Epithelial cell of proximal tubule (primary cell): ENCODE measurements around the gene SSBP2. TPM values are rescaled to one million over a fixed set of nuclear protein-coding genes. Genes with fewer than 3 reads are reported as not detected.
A peak's percentile ranks its signal among the peaks of the same experiment; 100 is the strongest.
"Not testable (repeated sequence)": the region's sequence is repeated elsewhere in the genome, so short reads cannot be mapped to it uniquely, and the experiment has no call there.

Experiments
- DNase-seq: peaks from one replicate; pipeline ENCODE4 v3.0.0-alpha.2; 2011; ENCODE audit warnings: low read depth
- H3K4me3 ChIP-seq: 2 replicates; pipeline ENCODE4 v1.5.1; 2011; ENCODE audit warnings: low read depth, mild to moderate bottlenecking, low read length
- total RNA-seq: library from RNA; depleted of rRNA; stranded (reverse); fragments of >200 nt; gene quantifications from 2 replicates; pipeline ENCODE4 v1.2.3, GENCODE V29; 2015
- TF ChIP-seq, protein P1 (sequence below): conservative IDR thresholded peaks from 2 replicates; pipeline ENCODE4 v1.5.1; 2012; ENCODE audit warnings: low read depth, mild to moderate bottlenecking, low read length

Gene SSBP2
- total RNA-seq, 1 donor from 2014 or later: 3.9 TPM

DNA sequence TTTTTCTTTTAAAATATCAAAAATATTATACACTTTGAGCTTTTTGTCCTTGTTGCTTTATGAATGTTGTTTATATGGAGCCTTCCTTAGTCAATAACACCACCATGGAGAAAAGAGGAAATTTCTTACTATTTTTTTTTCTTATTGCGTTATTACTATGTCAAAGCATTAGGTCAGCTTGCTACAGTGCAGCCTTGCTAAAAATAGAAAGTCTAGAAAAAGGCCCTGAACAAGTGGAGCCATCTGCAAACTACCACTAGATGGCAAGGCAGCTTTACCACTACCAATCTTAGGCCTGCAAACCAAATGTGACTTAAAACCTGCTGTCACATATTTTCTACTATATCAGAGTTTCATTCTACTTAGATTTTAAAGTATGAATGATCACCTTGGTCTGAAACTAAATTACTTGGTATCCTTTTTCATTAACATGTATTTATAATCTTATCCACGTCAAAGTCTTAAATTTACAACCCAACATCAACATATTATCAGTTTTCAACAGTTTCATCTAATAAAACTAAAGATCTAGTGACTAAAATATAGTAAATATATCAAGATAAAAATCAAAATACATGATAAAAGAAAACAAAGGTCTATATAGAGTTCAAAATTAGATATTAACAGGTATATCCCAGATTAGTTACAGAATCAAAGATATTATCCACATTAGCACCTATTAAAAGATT is 243.9 kb downstream of the SSBP2 start:
- DNase-seq: peak; percentile 57
- TF ChIP-seq, protein P1, sequence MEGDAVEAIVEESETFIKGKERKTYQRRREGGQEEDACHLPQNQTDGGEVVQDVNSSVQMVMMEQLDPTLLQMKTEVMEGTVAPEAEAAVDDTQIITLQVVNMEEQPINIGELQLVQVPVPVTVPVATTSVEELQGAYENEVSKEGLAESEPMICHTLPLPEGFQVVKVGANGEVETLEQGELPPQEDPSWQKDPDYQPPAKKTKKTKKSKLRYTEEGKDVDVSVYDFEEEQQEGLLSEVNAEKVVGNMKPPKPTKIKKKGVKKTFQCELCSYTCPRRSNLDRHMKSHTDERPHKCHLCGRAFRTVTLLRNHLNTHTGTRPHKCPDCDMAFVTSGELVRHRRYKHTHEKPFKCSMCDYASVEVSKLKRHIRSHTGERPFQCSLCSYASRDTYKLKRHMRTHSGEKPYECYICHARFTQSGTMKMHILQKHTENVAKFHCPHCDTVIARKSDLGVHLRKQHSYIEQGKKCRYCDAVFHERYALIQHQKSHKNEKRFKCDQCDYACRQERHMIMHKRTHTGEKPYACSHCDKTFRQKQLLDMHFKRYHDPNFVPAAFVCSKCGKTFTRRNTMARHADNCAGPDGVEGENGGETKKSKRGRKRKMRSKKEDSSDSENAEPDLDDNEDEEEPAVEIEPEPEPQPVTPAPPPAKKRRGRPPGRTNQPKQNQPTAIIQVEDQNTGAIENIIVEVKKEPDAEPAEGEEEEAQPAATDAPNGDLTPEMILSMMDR: peak; percentile 98
- H3K4me3 ChIP-seq: no peak overlapping the region

DNA sequence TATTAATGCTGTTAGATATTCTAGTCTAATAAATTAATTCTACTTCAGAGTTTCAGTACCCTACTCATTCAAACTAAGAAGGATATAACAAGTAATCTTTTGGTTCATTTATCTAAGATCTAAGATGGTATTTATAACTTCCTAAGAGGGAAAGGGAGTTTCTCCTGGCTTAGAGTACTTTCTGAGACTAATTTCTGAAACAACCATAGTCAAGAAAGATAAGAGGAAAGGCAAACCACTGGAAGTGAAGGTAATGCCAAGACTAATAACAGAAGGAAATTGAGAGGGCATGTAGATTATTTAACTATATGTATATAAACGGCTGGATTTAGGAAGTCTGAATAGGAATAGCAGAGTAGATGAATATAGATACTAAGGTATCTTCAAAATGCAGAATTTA is 244.5 kb downstream of the SSBP2 start:
- no peak for DNase-seq
- TF ChIP-seq, protein P1: no peak

DNA sequence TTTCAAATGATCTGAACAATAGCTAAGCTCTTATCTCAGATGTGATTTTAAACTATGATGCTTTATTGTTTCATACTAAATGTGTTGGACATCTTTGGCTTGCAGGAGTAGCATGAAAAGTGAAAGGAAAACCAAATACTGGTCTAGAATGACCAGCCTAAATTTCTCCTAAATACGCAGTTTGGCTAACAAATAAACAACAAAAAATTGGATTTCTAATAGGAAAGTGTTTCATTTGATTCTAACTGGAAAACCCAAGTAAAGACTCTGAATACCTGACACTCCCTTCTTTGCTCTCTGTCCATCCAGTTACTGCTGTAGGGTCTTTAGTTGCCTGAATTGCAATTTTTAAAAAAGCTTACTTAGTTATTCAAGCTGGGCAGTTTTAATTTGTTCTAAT is 245.2 kb downstream of the SSBP2 start:
- H3K4me3 ChIP-seq: no peak overlapping the region
- TF ChIP-seq, protein P1: no peak
- DNase-seq: no peak

More for the DNA sequence above, 244.5 kb downstream of the SSBP2 start:
- H3K4me3 ChIP-seq: no peak overlapping the region

DNA sequence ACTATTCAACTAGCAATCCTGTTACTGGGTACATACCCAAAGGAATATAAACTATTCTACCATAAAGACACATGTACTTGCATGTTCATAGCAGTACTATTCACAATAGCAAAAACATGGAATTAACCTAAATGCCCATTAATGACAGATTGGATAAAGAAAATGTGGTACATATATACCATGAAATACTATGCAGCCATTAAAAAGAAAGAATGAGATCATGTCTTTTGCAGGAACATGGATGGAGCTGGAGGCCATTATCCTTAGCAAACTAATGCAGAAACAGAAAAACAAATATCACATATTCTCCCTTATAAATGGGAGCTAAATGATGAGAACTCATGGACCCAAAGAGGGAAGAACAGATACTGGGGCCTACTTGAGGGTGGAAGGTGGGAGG is 247.3 kb downstream of the SSBP2 start:
- not testable (repeated sequence) for DNase-seq, H3K4me3 ChIP-seq

DNA sequence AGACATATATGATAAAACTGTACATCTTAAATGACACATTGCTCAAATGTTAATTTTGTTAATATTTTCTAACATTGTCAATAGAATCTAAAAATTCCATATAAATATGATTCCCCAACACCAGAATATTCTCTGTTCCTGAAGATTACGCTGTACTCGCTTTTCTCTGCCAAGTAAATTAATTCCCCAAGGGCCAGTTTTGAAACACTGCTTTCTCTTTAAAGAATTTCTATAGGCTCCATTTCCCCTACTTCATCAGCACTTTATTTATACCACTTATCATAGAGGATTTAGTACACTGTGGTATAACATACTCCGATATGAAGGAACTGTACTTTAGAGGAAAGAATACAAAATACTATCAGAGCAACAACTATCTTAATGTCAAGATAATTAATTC is 255.6 kb downstream of the SSBP2 start:
- TF ChIP-seq, protein P1: no peak
- no peak for DNase-seq
- H3K4me3 ChIP-seq: no peak overlapping the region

DNA sequence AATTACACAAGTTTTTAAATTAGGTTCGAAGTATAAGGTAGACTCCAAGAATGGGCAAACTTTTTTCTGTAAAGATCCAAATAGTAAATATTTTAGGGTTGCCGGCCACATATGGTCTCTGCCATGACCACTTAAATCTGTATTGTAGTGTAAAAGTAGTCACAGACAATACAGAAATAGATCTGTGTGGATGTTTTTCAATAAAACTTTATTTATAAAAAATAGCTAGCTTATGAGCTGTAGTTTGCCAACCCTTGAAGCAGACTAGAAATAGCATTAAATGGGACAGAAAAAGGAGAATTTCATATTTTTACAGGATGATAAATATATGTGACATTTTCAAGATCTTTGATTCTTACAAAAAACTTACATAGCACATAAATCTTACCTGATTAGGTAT is 262.0 kb downstream of the SSBP2 start:
- no peak overlapping the region for H3K4me3 ChIP-seq
- TF ChIP-seq, protein P1: no peak
- DNase-seq: no peak

DNA sequence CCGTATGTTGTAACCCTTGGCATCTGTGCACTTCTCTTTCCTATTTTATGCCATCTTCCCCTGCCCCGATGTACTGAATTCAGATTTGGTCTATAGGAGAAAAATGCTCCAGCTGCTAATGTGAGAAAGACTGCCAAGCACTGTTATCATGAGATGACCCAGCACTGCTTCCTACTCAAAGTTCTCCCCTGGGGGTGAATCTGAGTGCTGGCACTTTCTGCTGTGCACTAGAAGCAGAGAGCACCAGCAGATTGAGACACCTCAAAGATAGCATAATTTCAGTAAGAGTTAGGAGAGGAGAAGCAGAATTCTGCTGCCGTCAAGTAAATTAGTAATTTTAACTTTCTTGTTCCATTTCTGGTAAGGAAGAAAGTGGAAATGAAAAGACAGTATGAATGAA is 264.2 kb downstream of the SSBP2 start:
- DNase-seq: no peak

More for the DNA sequence above, 264.2 kb downstream of the SSBP2 start:
- TF ChIP-seq, protein P1: no peak
- no peak overlapping the region for H3K4me3 ChIP-seq
